ENCODE data around the gene RPIA.

Gene RPIA

DNA sequence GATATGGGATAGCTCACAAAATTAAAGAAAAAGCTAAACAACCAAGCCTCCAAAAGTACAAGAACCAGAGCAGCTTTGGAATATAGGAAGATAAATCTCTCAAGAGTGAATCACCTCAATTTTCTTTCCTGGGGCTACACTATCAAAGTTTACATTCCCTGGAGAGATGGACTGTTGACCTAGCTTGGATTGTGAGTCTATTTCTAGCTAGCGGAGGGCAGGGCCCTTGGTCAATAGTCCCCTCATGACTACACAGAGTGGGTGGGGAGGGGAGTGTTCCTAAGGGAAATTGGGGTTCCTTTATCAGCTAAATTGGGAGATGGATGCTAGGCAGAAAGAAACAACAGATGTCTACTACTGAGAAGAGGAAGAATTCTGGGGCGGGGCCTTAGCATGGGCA, 34.3 kb upstream of the RPIA start:
- TF ChIP-seq CTCF (IDR thresholded peaks at IDR 0.05; ENCODE audit: control extremely low read depth, extremely low read depth, low read depth, missing control alignments): no peak
- CTCF ChIA-PET: interaction anchor here (1.1 to 15.8 kb wide), 5 partner anchors 8 to 35 kb away, joined by 3 to 184 read pairs (median 7); no protein-coding TSS in a partner anchor
- POLR2A ChIA-PET: no interaction called here
- no peak for DNase-seq (ENCODE audit: extremely low spot score)

GRCh38 chr2:88658326-88658725, 33.1 kb upstream of the RPIA start:
- no peak for DNase-seq (ENCODE audit: extremely low spot score)
- ChIA-PET CTCF (interaction anchor here (0.7 to 15.8 kb wide), 5 partner anchors 9 to 34 kb away, joined by 3 to 184 read pairs (median 4); no protein-coding TSS in a partner anchor), POLR2A (interaction anchor here (1.2 kb wide), 1 partner anchor 31 kb away, joined by 3 read pairs; the partner anchor contains the start of gene EIF2AK3)
- TF ChIP-seq CTCF (IDR thresholded peaks at IDR 0.05; ENCODE audit: control extremely low read depth, extremely low read depth, low read depth, missing control alignments): no peak

DNA sequence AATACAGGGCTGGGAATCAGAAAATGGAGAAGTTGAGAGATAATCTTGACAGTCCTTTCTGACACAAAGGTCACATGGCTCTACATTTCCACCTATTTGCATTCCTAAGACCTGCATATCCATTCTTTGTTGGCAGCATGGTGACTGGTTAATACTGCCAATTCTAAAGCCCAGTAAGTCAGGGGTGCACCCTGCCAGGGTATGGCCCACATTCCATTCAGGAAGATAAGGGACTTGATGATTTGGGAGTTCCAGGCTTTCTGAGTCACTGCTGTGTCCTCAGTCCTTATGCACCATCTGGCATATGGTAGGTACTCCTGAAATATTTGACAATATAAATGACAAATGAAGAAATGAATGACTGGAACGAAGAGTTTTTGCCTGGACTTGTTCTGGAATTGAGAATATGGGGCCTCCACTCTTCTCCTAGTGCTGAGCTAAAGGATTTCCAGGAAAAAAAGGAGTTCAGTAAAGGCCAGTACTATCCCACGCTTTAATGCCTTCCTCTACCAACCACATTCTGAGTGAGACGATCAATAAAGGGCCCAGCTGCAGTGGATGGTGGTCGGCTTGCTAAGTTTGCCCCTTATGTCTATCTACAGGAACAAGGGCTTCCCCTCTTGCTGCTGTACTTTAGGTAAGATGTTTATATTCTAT, 32.5 kb upstream of the RPIA start:
- DNase-seq (ENCODE audit: extremely low spot score): no peak
- ChIA-PET CTCF (interaction anchor here (0.9 to 15.8 kb wide), 4 partner anchors 8 to 33 kb away, joined by 3 to 184 read pairs (median 13); partner anchors contain the start of gene RPIA), POLR2A (interaction anchor here (1.2 kb wide), 1 partner anchor 31 kb away, joined by 3 read pairs; the partner anchor contains the start of gene EIF2AK3)
- no peak for TF ChIP-seq CTCF (IDR thresholded peaks at IDR 0.05; ENCODE audit: control extremely low read depth, extremely low read depth, low read depth, missing control alignments)

DNA sequence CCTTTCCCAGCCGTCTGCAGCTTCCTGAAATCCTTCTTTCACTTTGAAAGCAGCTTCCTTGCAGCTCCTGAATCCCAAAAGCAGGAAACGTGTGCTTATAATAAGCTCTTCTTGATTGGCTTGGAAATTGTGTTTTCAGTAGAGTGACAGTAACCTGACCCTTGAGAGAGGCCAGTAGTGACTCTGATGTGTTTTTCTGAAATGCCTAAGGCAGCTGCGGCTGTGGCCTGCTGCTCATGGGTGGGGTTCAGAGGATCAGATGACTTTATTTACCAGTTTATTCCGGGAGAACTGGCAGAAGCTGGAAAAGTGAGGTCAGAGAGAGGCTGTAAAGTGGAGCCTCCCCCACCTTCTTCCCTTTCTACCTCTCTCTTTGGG, 31.9 kb upstream of the RPIA start:
- no peak for TF ChIP-seq CTCF (IDR thresholded peaks at IDR 0.05; ENCODE audit: control extremely low read depth, extremely low read depth, low read depth, missing control alignments)
- ChIA-PET POLR2A (no interaction called here), CTCF (interaction anchor here (0.9 to 15.8 kb wide), 3 partner anchors 7 to 32 kb away, joined by 3 to 184 read pairs (median 22); partner anchors contain the start of gene RPIA)
- DNase-seq (ENCODE audit: extremely low spot score): no peak

- CTCF ChIA-PET: interaction anchor here (15.8 kb wide), 1 partner anchor 14 kb away, joined by 184 read pairs; no protein-coding TSS in a partner anchor
- no peak for TF ChIP-seq CTCF (IDR thresholded peaks at IDR 0.05; ENCODE audit: control extremely low read depth, extremely low read depth, low read depth, missing control alignments)
- POLR2A ChIA-PET: no interaction called here
- no peak for DNase-seq (ENCODE audit: extremely low spot score)
Measured at GRCh38 chr2:88660622-88661021, 30.9 kb upstream of the RPIA start.

GRCh38 chr2:88666576-88666975, 24.9 kb upstream of the RPIA start:
- no peak for TF ChIP-seq CTCF (IDR thresholded peaks at IDR 0.05; ENCODE audit: control extremely low read depth, extremely low read depth, low read depth, missing control alignments)
- ChIA-PET POLR2A (no interaction called here), CTCF (interaction anchor here (1.3 to 9.8 kb wide), 7 partner anchors 9 to 76 kb away, joined by 3 to 155 read pairs (median 7); no protein-coding TSS in a partner anchor)
- no peak for DNase-seq (ENCODE audit: extremely low spot score)

All from GM10248 (cell line).